Fibroblast of lung (primary cell): ENCODE results near the gene ZAR1. TPM values are rescaled to one million over a fixed set of nuclear protein-coding genes. Genes with fewer than 3 reads are reported as not detected.

ENCODE experiments used
- DNase-seq, 2 donors: peaks; one replicate each; pipeline versions ENCODE4 v3.0.0 to v3.0.0-alpha.2; 2010; ENCODE audit warnings: low read depth in 2 of 2
- H2AFZ ChIP-seq: 2 replicates; pipeline ENCODE4 v1.5.1; 2012; ENCODE audit warnings: low read length, control low read depth, inconsistent platforms
- H3K27ac ChIP-seq: 2 replicates; pipeline ENCODE4 v1.5.1; 2011; ENCODE audit warnings: low read length, control low read depth; ENCODE audit not compliant: insufficient read depth
- H3K27me3 ChIP-seq: 2 replicates; pipeline ENCODE4 v1.5.1; 2011; ENCODE audit warnings: mild to moderate bottlenecking, low read length; ENCODE audit not compliant: control insufficient read depth, insufficient read depth
- H3K36me3 ChIP-seq: 2 replicates; pipeline ENCODE4 v1.5.1; 2011; ENCODE audit warnings: low read length; ENCODE audit not compliant: control insufficient read depth, insufficient read depth
- H3K4me1 ChIP-seq: 2 replicates; pipeline ENCODE4 v1.5.1; 2011; ENCODE audit warnings: low read length; ENCODE audit not compliant: control insufficient read depth, insufficient read depth; ENCODE audit errors: extremely low read depth
- H3K4me2 ChIP-seq: 2 replicates; pipeline ENCODE4 v1.5.1; 2011; ENCODE audit warnings: low read length, control low read depth; ENCODE audit not compliant: insufficient read depth; ENCODE audit errors: extremely low read depth
- H3K4me3 ChIP-seq, 4 experiments: fragments of 200-600 bp in 1 of 4; sonication (generic) in 1 of 4; replicated peaks in 1 of 4; 2 replicates each; pipeline ENCODE4 v1.5.1; 2011 to 2016; ENCODE audit warnings: low read length in 4 of 4, low read depth in 3 of 4, mild to moderate bottlenecking in 3 of 4, control low read depth in 2 of 4, inconsistent platforms in 1 of 4, mixed read lengths in 1 of 4; ENCODE audit not compliant: insufficient read depth in 1 of 4; ENCODE audit errors: control extremely low read depth in 1 of 4
- H3K79me2 ChIP-seq: 2 replicates; pipeline ENCODE4 v1.5.1; 2012; ENCODE audit warnings: mild to moderate bottlenecking, low read length, inconsistent platforms; ENCODE audit not compliant: control insufficient read depth, insufficient read depth
- H3K9ac ChIP-seq: 2 replicates; pipeline ENCODE4 v1.5.1; 2011; ENCODE audit warnings: mild to moderate bottlenecking, low read length, control low read depth; ENCODE audit not compliant: insufficient read depth
- H3K9me3 ChIP-seq: 2 replicates; pipeline ENCODE4 v1.5.1; 2012; ENCODE audit warnings: low read depth, low read length; ENCODE audit not compliant: control insufficient read depth, insufficient read depth
- H4K20me1 ChIP-seq: 2 replicates; pipeline ENCODE4 v1.5.1; 2011; ENCODE audit warnings: low read length; ENCODE audit not compliant: control insufficient read depth, insufficient read depth; ENCODE audit errors: extremely low read depth
- EZH2 ChIP-seq: IDR thresholded peaks from 2 replicates; pipeline ENCODE4 v1.5.1; 2012; ENCODE audit warnings: low read length, control low read depth, mild to moderate bottlenecking; ENCODE audit errors: missing control alignments
- polyA plus RNA-seq, 2 donors: library from polyadenylated mRNA; depleted of rRNA in 1 of 2; stranded (reverse) in 1 of 2; unstranded in 1 of 2; fragments of >200 nt; gene quantifications; 2 replicates each; pipeline ENCODE4 v1.2.1, GENCODE V29; 2011 to 2012; ENCODE audit warnings: missing spikeins in 1 of 2
- total RNA-seq: library from RNA; depleted of rRNA; stranded (reverse); fragments of >200 nt; gene quantifications from 2 replicates; pipeline ENCODE4 v1.2.1, GENCODE V29; 2014
- TF ChIP-seq, protein P1 (sequence below), 2 donors: IDR thresholded peaks in 1 of 2; conservative IDR thresholded peaks in 1 of 2; 1 replicate in 1 of 2; 2 replicates in 1 of 2; pipeline ENCODE4 v1.5.1; 2011 to 2012; ENCODE audit warnings: low read length in 2 of 2, control low read depth in 1 of 2, inconsistent platforms in 1 of 2, low read depth in 1 of 2, mild to moderate bottlenecking in 1 of 2

ZAR1 gene
- total and polyA plus RNA-seq, 2 donors (not counting 1 experiment from before 2014, with no cell fraction given) = not detected

- no peaks in the 10 kb centered on the region for H3K4me1 ChIP-seq
- H3K27ac ChIP-seq = no peak overlapping the region
- H4K20me1 ChIP-seq = no peaks in the 10 kb centered on the region
- H2AFZ ChIP-seq = no peak overlapping the region
- H3K4me3 ChIP-seq = no peak overlapping the region
- no peak overlapping the region for H3K9ac ChIP-seq
- H3K4me2 ChIP-seq = no peak overlapping the region
- no peak for DNase-seq
- H3K36me3 ChIP-seq = no peaks in the 10 kb centered on the region
- no peaks in the 10 kb centered on the region for H3K9me3 ChIP-seq
- H3K79me2 ChIP-seq = no peaks in the 10 kb centered on the region
- no peak for TF ChIP-seq EZH2
- TF ChIP-seq, protein P1, sequence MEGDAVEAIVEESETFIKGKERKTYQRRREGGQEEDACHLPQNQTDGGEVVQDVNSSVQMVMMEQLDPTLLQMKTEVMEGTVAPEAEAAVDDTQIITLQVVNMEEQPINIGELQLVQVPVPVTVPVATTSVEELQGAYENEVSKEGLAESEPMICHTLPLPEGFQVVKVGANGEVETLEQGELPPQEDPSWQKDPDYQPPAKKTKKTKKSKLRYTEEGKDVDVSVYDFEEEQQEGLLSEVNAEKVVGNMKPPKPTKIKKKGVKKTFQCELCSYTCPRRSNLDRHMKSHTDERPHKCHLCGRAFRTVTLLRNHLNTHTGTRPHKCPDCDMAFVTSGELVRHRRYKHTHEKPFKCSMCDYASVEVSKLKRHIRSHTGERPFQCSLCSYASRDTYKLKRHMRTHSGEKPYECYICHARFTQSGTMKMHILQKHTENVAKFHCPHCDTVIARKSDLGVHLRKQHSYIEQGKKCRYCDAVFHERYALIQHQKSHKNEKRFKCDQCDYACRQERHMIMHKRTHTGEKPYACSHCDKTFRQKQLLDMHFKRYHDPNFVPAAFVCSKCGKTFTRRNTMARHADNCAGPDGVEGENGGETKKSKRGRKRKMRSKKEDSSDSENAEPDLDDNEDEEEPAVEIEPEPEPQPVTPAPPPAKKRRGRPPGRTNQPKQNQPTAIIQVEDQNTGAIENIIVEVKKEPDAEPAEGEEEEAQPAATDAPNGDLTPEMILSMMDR (conservative IDR thresholded peaks at IDR 0.05 in 1 of 2, IDR thresholded peaks at IDR 0.05 in 1 of 2; ENCODE audit: low read depth in 1 of 2, low read length in 2 of 2) = no peak
- H3K27me3 ChIP-seq = no peaks in the 10 kb centered on the region
Observed at GRCh38 chr4:48542888-48543287, 52.8 kb downstream of the ZAR1 start.

DNA sequence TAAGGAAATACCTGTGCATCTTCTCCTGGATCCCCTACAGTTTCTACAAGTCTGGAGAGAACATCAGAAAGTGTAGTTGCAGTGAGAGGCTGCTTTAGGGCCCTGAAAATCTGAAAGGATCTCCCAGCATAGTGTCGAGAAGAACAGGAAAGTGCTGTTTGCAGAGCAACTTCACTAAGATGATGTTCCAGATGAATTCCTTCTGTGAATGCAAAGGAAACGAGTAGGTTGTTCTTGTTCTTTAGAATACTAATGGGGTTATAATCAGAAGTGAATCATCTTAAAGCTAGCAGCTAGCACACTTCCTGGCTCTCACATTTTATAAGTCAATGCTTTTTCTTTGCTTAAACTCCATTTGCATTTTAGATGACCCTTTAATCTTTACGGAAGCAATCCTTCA, 53.7 kb downstream of the ZAR1 start:
- H4K20me1 ChIP-seq = no peaks in the 10 kb centered on the region
- no peaks in the 10 kb centered on the region for H3K4me1 ChIP-seq
- DNase-seq = peak in 1 of 2 donors; percentile 37
- no peaks in the 10 kb centered on the region for H3K27me3 ChIP-seq
- H3K9me3 ChIP-seq = no peaks in the 10 kb centered on the region
- H2AFZ ChIP-seq = no peak overlapping the region
- H3K27ac ChIP-seq = no peak overlapping the region
- no peak overlapping the region for H3K9ac ChIP-seq
- no peak overlapping the region for H3K4me2 ChIP-seq
- no peak overlapping the region for H3K4me3 ChIP-seq
- H3K79me2 ChIP-seq = no peaks in the 10 kb centered on the region
- H3K36me3 ChIP-seq = no peaks in the 10 kb centered on the region
- TF ChIP-seq, protein P1 (conservative IDR thresholded peaks at IDR 0.05 in 1 of 2, IDR thresholded peaks at IDR 0.05 in 1 of 2; ENCODE audit: low read depth in 1 of 2, low read length in 2 of 2) = no peak
- TF ChIP-seq EZH2 = no peak

Other genes starting within 250 kb of the ZAR1 start
- gene TEC, start 220.4 kb upstream of the ZAR1 start, total RNA-seq = 1.5 and 5.3 TPM in 2 replicates
- gene TEC, start 220.4 kb upstream of the ZAR1 start, polyA plus RNA-seq = 0.79 and 0.99 TPM in 2 replicates
- gene SLAIN2, start 148.7 kb upstream of the ZAR1 start, total RNA-seq = 29.8 and 34.2 TPM in 2 replicates
- gene SLAIN2, start 148.7 kb upstream of the ZAR1 start, polyA plus RNA-seq = 57.4 and 71.1 TPM in 2 replicates
- under 0.01 TPM in 1 of 2 replicates, not detected in the other for gene SLC10A4, start 6.9 kb upstream of the ZAR1 start, total RNA-seq
- gene SLC10A4, start 6.9 kb upstream of the ZAR1 start, polyA plus RNA-seq = 0.07 TPM in 1 of 2 replicates, not detected in the other